Measurements from ENCODE around the gene CDC42BPB. TPM values are rescaled to one million over a fixed set of nuclear protein-coding genes. Genes with fewer than 3 reads are reported as not detected.
"Not testable (repeated sequence)": the region's sequence is repeated elsewhere in the genome, so short reads cannot be mapped to it uniquely, and the experiment has no call there.

The CDC42BPB gene
- total and polyA plus RNA-seq, 8 donors = 73.4 to 91.4 (median 79.5) TPM

DNA sequence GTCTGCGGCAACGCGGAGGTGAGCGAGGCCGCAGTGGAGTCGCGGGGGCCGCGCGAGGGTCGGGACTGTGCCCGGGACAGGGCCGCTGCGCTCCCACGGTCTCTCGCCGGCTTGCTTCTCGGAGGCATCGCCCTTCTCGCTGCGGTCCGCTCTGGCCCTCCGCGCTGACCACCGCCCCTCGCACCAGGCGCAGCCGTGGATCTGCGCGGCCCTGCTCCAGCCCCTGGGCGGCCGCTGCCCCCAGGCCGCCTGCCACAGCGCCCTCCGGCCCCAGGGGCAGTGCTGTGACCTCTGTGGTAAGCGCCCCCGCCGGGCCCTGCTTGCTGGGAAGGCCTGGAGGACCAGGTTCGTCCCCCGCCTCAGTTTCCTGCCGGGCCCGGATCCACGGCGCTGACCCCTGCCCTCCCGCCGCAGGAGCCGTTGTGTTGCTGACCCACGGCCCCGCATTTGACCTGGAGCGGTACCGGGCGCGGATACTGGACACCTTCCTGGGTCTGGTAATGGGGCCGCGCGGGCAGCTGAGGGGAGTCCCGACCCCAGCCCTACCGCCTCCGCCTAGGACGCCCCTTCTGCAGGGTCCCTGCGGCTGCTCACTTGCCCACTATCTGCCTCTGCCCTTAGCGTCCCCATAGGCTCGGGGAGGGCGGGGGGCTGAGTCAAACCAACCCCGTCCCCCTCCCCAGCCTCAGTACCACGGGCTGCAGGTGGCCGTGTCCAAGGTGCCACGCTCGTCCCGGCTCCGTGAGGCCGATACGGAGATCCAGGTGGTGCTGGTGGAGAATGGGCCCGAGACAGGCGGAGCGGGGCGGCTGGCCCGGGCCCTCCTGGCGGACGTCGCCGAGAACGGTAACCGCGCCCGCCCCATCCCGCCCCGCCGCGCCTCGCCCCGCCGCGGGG is 127.9 kb downstream of the CDC42BPB start:
- H3K4me3 ChIP-seq = peak overlapping the region; percentile 34 to 44
- intact Hi-C loops (cut with DNase I) = loop anchor here in 1 of 2 donors (10.0 kb wide), 1 partner anchor 155 kb away; the partner anchor contains the start of gene TRAF3
- TF ChIP-seq, protein P1, sequence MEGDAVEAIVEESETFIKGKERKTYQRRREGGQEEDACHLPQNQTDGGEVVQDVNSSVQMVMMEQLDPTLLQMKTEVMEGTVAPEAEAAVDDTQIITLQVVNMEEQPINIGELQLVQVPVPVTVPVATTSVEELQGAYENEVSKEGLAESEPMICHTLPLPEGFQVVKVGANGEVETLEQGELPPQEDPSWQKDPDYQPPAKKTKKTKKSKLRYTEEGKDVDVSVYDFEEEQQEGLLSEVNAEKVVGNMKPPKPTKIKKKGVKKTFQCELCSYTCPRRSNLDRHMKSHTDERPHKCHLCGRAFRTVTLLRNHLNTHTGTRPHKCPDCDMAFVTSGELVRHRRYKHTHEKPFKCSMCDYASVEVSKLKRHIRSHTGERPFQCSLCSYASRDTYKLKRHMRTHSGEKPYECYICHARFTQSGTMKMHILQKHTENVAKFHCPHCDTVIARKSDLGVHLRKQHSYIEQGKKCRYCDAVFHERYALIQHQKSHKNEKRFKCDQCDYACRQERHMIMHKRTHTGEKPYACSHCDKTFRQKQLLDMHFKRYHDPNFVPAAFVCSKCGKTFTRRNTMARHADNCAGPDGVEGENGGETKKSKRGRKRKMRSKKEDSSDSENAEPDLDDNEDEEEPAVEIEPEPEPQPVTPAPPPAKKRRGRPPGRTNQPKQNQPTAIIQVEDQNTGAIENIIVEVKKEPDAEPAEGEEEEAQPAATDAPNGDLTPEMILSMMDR (IDR thresholded peaks at IDR 0.05) = no peak
- H3K27ac ChIP-seq = no peak overlapping the region
- H3K27me3 ChIP-seq = peaks cover 22 to 80% of the 10 kb centered on the region in 2 donors
- DNase-seq (peak in 1 of 4 donors; percentile 79), ATAC-seq (no peak)
- H3K4me1 ChIP-seq = peaks cover 21 to 30% of the 10 kb centered on the region in 2 donors
- H3K36me3 ChIP-seq = peaks cover 0 to 21% of the 10 kb centered on the region in 2 donors
- no peaks in the 10 kb centered on the region for H3K9me3 ChIP-seq

DNA sequence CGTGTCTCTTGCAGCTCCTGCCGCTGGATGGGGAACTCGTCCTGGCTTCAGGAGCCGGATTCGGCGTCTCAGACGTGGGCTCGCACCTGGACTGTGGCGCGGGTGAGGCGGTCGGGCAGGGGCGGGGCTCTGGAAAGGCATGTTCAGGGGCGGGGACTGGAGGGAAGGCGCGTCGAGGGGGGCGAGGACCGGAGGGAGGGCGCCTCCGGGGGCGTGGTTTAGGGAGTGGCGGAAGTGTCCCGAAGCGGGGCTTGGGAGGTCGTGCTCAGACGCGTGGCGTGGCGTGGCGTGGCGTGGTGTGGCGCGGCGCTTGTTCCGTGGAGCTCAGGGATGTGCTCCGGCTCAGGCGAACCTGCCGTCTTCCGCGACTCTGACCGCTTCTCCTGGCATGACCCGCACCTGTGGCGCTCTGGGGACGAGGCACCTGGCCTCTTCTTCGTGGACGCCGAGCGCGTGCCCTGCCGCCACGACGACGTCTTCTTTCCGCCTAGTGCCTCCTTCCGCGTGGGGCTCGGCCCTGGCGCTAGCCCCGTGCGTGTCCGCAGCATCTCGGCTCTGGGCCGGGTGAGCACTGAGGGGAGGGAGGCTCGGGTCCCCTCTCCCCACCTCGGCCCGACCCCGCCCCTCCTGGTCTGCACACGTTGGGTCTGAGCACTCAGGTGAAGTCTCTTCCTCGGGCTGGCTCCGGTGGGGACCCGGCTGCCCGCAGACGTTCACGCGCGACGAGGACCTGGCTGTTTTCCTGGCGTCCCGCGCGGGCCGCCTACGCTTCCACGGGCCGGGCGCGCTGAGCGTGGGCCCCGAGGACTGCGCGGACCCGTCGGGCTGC is 128.7 kb downstream of the CDC42BPB start:
- Histone ChIP-seq H3K4me3 (peak overlapping the region; percentile 34 to 44), H3K27me3 (peaks cover 31 to 88% of the 10 kb centered on the region in 2 donors), H3K27ac (peak overlapping the region; percentile 57 to 78), H3K36me3 (peaks cover 0 to 20% of the 10 kb centered on the region in 2 donors), H3K4me1 (peaks cover 21 to 36% of the 10 kb centered on the region in 2 donors), H3K9me3 (no peaks in the 10 kb centered on the region)
- intact Hi-C loops (cut with DNase I) = loop anchor here in 1 of 2 donors (10.0 kb wide), 1 partner anchor 154 kb away; the partner anchor contains the start of gene TRAF3
- DNase-seq (peak; percentile 65 to 91 (median 84)), ATAC-seq (peak; percentile 91)
- TF ChIP-seq, protein P1 (IDR thresholded peaks at IDR 0.05) = no peak

DNA sequence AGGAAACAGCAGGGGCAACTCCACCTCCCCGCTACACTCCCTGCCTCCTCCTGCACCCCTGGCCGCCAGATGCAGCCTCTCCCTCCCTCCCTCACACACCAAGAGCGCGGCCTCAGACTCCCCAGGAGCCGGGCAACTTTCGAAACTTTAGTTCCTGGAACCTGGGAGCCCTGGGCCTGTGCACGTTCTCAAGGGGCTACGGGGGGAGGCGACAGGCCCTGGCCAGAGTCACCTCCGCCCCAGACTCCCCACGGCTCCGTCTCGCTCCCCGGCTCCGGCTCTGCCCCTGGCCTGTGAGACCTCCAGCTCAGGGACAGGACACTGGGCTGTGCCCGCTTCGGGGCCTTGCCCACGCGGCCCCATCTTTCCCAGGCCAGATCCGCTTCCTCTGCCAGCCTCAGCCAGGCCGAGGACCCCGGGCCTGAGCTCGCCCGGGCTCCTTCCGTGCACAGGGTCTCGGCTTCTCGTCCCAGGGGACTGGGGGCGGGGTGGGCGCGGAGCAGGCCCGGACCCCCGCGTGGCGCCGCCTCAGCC is 129.4 kb downstream of the CDC42BPB start:
- Histone ChIP-seq H3K36me3 (peaks cover 0 to 14% of the 10 kb centered on the region in 2 donors), H3K27me3 (peaks cover 38 to 95% of the 10 kb centered on the region in 2 donors), H3K27ac (peak overlapping the region; percentile 57 to 78), H3K4me3 (peak overlapping the region; percentile 34 to 44), H3K4me1 (peaks cover 25 to 42% of the 10 kb centered on the region in 2 donors), H3K9me3 (no peaks in the 10 kb centered on the region)
- peak in 1 of 4 donors; percentile 77 for DNase-seq
- TF ChIP-seq, protein P1 (IDR thresholded peaks at IDR 0.05) = no peak
- intact Hi-C loops (cut with DNase I) = loop anchor here in 1 of 2 donors (10.0 kb wide), 1 partner anchor 153 kb away; the partner anchor contains the start of gene TRAF3
- ATAC-seq = peak; percentile 64

DNA sequence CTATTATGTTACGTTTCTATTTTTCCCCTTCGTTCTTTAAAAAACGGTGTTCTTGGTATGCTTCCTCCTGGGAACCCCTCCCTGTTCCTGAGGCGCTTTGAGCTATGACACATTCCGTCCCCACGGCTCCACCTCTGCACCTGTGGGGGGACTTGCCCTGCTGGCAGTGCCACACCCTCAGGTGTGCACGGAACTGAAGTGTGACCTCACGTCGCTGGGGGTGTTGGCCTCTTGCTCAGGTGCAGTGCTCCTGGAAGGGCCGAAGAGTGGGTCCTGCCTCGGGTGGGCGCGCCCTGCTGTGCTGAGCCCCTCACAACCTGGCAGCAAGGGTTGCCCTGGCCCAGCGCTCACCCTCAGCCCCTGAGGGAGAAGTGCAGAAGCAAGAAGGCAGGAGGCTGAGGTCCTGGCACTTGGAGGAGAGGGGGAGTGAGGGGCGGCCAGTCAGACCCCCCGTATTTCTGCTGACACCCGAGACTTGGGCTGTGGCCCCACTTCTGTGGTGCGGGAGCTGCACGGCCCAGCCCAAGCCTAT is 129.9 kb downstream of the CDC42BPB start:
- H3K27ac ChIP-seq = peak overlapping the region; percentile 57 to 78
- DNase-seq (peak in 3 of 4 donors; percentile 24 to 88 (median 81)), ATAC-seq (peak; percentile 69)
- H3K36me3 ChIP-seq = peaks cover 0 to 10% of the 10 kb centered on the region in 2 donors
- H3K9me3 ChIP-seq = no peaks in the 10 kb centered on the region
- intact Hi-C loops (cut with DNase I) = loop anchor here in 1 of 2 donors (10.0 kb wide), 1 partner anchor 153 kb away; the partner anchor contains the start of gene TRAF3
- peaks cover 28 to 45% of the 10 kb centered on the region in 2 donors for H3K4me1 ChIP-seq
- TF ChIP-seq, protein P1 (IDR thresholded peaks at IDR 0.05) = no peak
- peaks cover 43 to 100% of the 10 kb centered on the region in 2 donors for H3K27me3 ChIP-seq
- H3K4me3 ChIP-seq = peak overlapping the region; percentile 34 to 44

DNA sequence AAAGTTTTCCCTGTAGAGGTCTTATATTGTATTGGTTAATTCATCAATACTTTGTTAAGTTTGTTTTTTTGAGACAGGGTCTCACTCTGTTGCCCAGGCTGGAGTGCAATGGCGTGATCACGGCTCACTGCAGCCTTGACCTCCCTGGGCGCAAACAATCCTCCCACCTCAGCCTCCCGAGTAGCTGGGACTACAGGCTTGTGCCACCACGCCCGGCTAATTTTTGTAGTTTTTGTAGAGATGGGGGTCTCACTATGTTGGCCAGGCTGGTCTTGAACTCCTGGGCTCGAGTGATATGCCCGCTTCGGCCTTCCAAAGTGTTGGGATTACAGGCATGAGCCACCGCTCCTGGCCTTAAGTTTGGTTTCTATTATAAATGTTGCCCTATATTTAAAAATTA is 130.5 kb downstream of the CDC42BPB start:
- H3K9me3 ChIP-seq, H3K4me3 ChIP-seq, H3K36me3 ChIP-seq, ATAC-seq: not testable (repeated sequence)
- peak in 1 of 4 donors; percentile 28 for DNase-seq
- peaks cover 28 to 45% of the 10 kb centered on the region in 2 donors for H3K4me1 ChIP-seq
- intact Hi-C loops (cut with DNase I) = loop anchor here in 1 of 2 donors (10.0 kb wide), 1 partner anchor 152 kb away; the partner anchor contains the start of gene TRAF3
- peaks cover 45 to 100% of the 10 kb centered on the region in 2 donors for H3K27me3 ChIP-seq
- H3K27ac ChIP-seq = peak overlapping the region in 1 of 2 donors; percentile 57

All from left lung (tissue), 10 donors.